ENCODE measurements around the gene ZNF18.
"Not testable (repeated sequence)": the region's sequence is repeated elsewhere in the genome, so short reads cannot be mapped to it uniquely, and the experiment has no call there.

The ZNF18 gene

DNA sequence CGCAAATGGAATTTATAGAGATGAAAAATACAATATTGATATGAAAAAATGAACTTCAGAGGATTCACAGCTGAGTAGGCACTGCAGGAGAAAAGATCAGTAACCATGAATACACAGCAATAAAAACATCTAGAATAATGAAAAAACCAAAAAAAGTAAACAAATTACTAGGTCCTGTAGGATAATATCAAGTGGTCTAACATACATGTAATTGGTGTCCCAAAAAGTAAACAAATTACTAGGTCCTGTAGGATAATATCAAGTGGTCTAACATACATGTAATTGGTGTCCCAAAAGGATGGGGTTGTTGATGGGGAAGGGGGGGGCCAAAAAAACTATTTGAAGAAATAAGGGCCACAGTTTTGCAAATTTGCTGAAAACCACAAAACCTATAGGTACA lies 43.4 kb downstream of the ZNF18 start:
- H3K9ac ChIP-seq (ENCODE audit: low read length), result no peak overlapping the region

DNA sequence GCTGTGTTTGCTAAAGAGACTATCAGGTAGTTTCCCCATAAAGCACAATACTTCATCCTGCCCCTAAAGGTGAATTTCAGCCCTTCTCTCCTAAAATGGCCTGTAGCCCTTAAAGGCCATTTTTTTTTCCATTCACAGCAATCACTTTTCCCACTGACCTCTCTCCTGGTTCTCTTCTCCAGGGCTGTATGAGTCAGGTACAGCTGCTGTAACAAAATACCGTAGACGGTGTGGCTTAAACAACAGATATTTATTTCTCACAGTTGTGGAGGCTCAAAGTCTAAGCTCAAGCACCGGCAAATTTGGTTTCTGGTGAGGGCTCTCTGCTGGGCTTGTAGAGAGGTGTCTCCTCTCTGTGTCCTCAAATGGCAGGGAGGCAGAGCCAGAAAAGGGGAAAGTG lies 44.7 kb downstream of the ZNF18 start:
- Histone ChIP-seq H3K9ac (ENCODE audit: low read length) (no peak overlapping the region), H2AFZ (ENCODE audit: low read depth, low read length) (no peak overlapping the region), H3K4me2 (ENCODE audit: low read length) (no peak overlapping the region), H3K4me1 (ENCODE audit: low read length) (no peaks in the 10 kb centered on the region), H3K27me3 (ENCODE audit: low read depth, low read length) (no peaks in the 10 kb centered on the region), H3K4me3 (ENCODE audit: low read length) (no peak overlapping the region), H4K20me1 (ENCODE audit: insufficient read depth, low read length) (no peaks in the 10 kb centered on the region), H3K9me3 (ENCODE audit: insufficient read depth, low read length) (no peaks in the 10 kb centered on the region), H3K79me2 (ENCODE audit: low read length) (no peaks in the 10 kb centered on the region), H3K36me3 (replicated peaks; ENCODE audit: low read depth, low read length) (no peaks in the 10 kb centered on the region), H3K27ac (ENCODE audit: low read length) (no peak overlapping the region)
- TF ChIP-seq EZH2phosphoT487 (IDR thresholded peaks at IDR 0.05; ENCODE audit: low read depth), result no peak
- TF ChIP-seq, protein P1, sequence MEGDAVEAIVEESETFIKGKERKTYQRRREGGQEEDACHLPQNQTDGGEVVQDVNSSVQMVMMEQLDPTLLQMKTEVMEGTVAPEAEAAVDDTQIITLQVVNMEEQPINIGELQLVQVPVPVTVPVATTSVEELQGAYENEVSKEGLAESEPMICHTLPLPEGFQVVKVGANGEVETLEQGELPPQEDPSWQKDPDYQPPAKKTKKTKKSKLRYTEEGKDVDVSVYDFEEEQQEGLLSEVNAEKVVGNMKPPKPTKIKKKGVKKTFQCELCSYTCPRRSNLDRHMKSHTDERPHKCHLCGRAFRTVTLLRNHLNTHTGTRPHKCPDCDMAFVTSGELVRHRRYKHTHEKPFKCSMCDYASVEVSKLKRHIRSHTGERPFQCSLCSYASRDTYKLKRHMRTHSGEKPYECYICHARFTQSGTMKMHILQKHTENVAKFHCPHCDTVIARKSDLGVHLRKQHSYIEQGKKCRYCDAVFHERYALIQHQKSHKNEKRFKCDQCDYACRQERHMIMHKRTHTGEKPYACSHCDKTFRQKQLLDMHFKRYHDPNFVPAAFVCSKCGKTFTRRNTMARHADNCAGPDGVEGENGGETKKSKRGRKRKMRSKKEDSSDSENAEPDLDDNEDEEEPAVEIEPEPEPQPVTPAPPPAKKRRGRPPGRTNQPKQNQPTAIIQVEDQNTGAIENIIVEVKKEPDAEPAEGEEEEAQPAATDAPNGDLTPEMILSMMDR (IDR thresholded peaks at IDR 0.05; ENCODE audit: low read depth, low read length), result no peak

More for the DNA sequence above, 43.4 kb downstream of the ZNF18 start:
- Histone ChIP-seq H3K79me2 (ENCODE audit: low read length) (no peaks in the 10 kb centered on the region), H3K4me3 (ENCODE audit: low read length) (no peak overlapping the region), H3K36me3 (replicated peaks; ENCODE audit: low read depth, low read length) (no peaks in the 10 kb centered on the region), H3K27me3 (ENCODE audit: low read depth, low read length) (no peaks in the 10 kb centered on the region), H3K27ac (ENCODE audit: low read length) (no peak overlapping the region), H3K4me1 (ENCODE audit: low read length) (no peaks in the 10 kb centered on the region), H3K9me3 (ENCODE audit: insufficient read depth, low read length) (no peaks in the 10 kb centered on the region), H3K4me2 (ENCODE audit: low read length) (no peak overlapping the region), H2AFZ (ENCODE audit: low read depth, low read length) (no peak overlapping the region), H4K20me1 (ENCODE audit: insufficient read depth, low read length) (no peaks in the 10 kb centered on the region)
- TF ChIP-seq, protein P1 (IDR thresholded peaks at IDR 0.05; ENCODE audit: low read depth, low read length), result no peak
- TF ChIP-seq EZH2phosphoT487 (IDR thresholded peaks at IDR 0.05; ENCODE audit: low read depth), result no peak

DNA sequence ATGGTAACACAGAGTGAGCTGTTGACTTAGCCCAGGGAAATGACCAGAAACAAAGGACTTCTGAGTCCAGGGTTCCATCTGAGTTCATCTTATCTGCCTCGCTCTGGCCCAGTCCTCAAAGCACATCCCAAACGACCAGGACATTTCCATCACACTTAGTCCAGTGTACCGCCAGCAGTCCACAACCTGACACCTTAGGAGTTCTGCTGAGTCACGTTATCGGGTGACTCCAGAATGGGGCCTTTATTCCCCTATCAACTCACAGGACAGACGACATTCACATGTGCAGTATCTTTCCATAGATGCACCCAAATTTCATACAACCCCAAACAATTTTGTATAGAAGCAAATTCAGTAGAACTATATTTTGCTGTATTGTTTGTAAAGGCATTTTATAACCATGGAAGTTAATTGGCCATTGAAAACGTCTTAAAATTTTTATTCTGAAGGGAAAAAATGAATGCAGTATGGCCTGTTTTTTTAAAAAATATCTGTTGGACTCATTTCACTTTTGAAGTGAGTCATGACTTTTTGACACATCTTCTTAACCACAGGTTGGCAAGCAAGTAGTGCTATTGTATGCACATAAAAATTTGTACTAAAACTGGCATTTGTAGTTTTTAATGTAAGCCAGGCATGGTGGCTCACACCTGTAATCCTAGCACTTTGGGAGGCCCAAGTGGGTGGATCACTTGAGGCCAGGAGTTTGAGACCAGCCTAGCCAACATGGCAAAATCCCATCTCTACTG lies 46.3 kb downstream of the ZNF18 start:
- H3K27ac ChIP-seq (ENCODE audit: low read length), result no peak overlapping the region
- H3K27me3 ChIP-seq (ENCODE audit: low read depth, low read length), result no peaks in the 10 kb centered on the region
- H3K36me3 ChIP-seq (replicated peaks; ENCODE audit: low read depth, low read length), result no peaks in the 10 kb centered on the region
- no peak overlapping the region for H2AFZ ChIP-seq (ENCODE audit: low read depth, low read length)
- H4K20me1 ChIP-seq (ENCODE audit: insufficient read depth, low read length), result no peaks in the 10 kb centered on the region
- H3K4me2 ChIP-seq (ENCODE audit: low read length), result no peak overlapping the region
- no peak overlapping the region for H3K9ac ChIP-seq (ENCODE audit: low read length)
- no peak for TF ChIP-seq EZH2phosphoT487 (IDR thresholded peaks at IDR 0.05; ENCODE audit: low read depth)
- TF ChIP-seq, protein P1 (IDR thresholded peaks at IDR 0.05; ENCODE audit: low read depth, low read length), result no peak
- no peaks in the 10 kb centered on the region for H3K9me3 ChIP-seq (ENCODE audit: insufficient read depth, low read length)
- no peak overlapping the region for H3K4me3 ChIP-seq (ENCODE audit: low read length)
- H3K79me2 ChIP-seq (ENCODE audit: low read length), result no peaks in the 10 kb centered on the region
- H3K4me1 ChIP-seq (ENCODE audit: low read length), result no peaks in the 10 kb centered on the region

DNA sequence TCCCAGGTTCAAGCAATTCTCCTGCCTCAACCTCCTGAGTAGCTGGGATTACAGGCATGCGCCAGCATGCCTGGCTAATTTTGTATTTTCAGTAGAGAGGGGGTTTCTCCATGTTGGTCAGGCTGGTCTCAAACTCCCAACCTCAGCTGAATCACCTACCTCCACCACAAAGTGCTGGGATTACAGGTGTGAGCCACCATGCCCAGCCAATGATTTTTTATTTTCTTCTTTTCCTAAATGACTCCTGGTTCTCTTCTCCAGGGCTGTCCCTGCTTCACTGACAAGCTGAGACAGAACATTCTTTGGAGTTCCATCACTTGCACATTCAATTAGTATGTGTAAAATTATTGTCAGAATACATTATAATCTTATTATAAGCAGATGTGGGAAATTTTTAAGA lies 47.7 kb downstream of the ZNF18 start:
- H3K36me3 ChIP-seq (replicated peaks; ENCODE audit: low read depth, low read length); H3K27me3 ChIP-seq (ENCODE audit: low read depth, low read length); H3K4me3 ChIP-seq (ENCODE audit: low read length); H3K79me2 ChIP-seq (ENCODE audit: low read length); H3K27ac ChIP-seq (ENCODE audit: low read length); H3K9ac ChIP-seq (ENCODE audit: low read length); H3K4me1 ChIP-seq (ENCODE audit: low read length); H3K4me2 ChIP-seq (ENCODE audit: low read length); H3K9me3 ChIP-seq (ENCODE audit: insufficient read depth, low read length); H2AFZ ChIP-seq (ENCODE audit: low read depth, low read length); H4K20me1 ChIP-seq (ENCODE audit: insufficient read depth, low read length): not testable (repeated sequence)

Measured in OCI-LY3 (cell line).